ENCODE results near the gene DUSP16.
A peak's percentile ranks its signal among the peaks of the same experiment; 100 is the strongest.

DUSP16 gene

DNA sequence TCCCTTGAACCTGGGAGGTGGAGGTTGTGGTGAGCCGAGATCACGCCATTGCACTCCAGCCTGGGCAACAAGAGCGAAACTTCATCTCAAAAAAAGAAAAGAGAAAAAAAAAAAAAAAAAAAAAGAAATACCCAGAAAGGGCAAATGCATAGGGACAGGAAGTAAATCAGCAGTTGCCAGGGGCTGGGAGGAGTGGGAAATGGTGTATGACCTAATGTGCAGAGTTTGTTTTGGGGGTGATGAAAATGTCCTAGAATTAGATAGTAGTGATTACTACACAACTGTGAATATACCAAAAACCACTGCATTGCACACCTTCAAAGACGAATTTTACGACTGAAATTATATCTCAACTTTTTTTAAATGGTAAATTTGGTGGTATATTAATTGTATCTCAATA is 20.4 kb downstream of the DUSP16 start:
- Histone ChIP-seq H3K27ac (no peak overlapping the region), H3K4me1 (peaks cover 0 to 13% (median 4%) of the 10 kb centered on the region in 4 donors), H3K9me3 (no peaks in the 10 kb centered on the region), H3K36me3 (no peaks in the 10 kb centered on the region), H3K27me3 (no peaks in the 10 kb centered on the region), H3K4me3 (no peak overlapping the region)
- TF ChIP-seq, protein P1, sequence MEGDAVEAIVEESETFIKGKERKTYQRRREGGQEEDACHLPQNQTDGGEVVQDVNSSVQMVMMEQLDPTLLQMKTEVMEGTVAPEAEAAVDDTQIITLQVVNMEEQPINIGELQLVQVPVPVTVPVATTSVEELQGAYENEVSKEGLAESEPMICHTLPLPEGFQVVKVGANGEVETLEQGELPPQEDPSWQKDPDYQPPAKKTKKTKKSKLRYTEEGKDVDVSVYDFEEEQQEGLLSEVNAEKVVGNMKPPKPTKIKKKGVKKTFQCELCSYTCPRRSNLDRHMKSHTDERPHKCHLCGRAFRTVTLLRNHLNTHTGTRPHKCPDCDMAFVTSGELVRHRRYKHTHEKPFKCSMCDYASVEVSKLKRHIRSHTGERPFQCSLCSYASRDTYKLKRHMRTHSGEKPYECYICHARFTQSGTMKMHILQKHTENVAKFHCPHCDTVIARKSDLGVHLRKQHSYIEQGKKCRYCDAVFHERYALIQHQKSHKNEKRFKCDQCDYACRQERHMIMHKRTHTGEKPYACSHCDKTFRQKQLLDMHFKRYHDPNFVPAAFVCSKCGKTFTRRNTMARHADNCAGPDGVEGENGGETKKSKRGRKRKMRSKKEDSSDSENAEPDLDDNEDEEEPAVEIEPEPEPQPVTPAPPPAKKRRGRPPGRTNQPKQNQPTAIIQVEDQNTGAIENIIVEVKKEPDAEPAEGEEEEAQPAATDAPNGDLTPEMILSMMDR (IDR thresholded peaks at IDR 0.05), result no peak
- no peak for DNase-seq
- intact Hi-C loops (cut with DNase I; ENCODE audit: low total_unique reads), result no loop called here

DNA sequence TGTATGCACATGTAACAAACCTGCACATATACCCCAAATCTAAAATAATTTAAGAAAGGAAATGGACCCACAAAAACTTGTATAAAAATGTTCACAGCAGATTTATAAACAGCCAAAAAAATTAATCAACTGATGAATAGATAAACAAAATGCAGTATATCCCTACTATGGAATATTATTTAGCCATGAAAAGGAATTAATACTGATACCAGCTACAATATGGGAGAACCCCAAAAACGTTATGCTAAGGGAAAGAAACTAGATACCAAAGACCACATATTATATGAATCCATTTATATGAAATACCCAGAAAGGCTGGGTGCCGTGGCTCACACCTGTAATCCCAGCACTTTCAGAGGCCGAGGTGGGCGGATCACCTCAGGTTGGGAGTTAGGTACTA is 20.9 kb downstream of the DUSP16 start:
- Histone ChIP-seq H3K36me3 (no peaks in the 10 kb centered on the region), H3K9me3 (no peaks in the 10 kb centered on the region), H3K27me3 (no peaks in the 10 kb centered on the region), H3K27ac (no peak overlapping the region), H3K4me3 (no peak overlapping the region), H3K4me1 (peaks cover 0 to 13% (median 4%) of the 10 kb centered on the region in 4 donors)
- DNase-seq, result no peak
- TF ChIP-seq, protein P1 (IDR thresholded peaks at IDR 0.05), result no peak
- intact Hi-C loops (cut with DNase I; ENCODE audit: low total_unique reads), result no loop called here

DNA sequence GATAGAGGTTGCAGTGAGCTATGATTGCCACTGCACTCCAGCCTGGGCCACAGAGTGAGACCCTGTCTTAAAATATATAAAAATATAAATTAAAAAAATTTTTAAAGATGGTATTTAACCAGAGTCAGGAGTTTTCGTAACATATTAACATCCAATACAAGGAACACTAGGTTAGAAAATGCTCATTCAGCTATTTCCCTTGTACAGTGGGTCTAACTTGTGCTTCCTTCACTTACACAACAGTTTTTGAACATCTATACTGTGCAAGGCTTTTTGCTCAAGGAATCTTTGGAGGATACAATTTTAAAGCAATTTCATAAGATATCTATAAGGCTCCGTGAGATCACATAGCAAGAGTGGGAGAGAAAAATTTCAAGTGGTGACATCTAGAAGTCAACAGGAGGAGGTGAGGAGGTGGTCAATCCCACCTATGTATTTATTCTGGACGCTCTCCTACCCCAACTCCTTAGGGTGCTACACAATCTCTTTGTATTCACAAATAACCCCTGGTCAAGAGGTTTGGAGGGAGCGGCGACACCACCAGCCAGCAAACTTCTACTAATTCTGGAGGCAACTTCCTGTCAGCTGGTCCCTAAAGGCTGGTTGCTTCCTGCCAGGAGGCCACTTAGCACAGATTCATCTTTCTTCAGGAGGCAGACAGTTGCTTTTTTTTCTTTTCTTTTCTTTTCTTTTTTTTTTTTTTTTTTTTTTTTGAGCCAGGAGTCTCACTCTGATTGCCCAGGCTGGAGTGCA is 22.2 kb downstream of the DUSP16 start:
- H3K27ac ChIP-seq, result no peak overlapping the region
- intact Hi-C loops (cut with DNase I; ENCODE audit: low total_unique reads), result no loop called here
- DNase-seq, result no peak
- TF ChIP-seq, protein P1 (IDR thresholded peaks at IDR 0.05), result no peak
- H3K9me3 ChIP-seq, result no peaks in the 10 kb centered on the region
- H3K27me3 ChIP-seq, result no peaks in the 10 kb centered on the region
- peaks cover 0 to 13% (median 4%) of the 10 kb centered on the region in 4 donors for H3K4me1 ChIP-seq
- no peaks in the 10 kb centered on the region for H3K36me3 ChIP-seq
- H3K4me3 ChIP-seq, result no peak overlapping the region

DNA sequence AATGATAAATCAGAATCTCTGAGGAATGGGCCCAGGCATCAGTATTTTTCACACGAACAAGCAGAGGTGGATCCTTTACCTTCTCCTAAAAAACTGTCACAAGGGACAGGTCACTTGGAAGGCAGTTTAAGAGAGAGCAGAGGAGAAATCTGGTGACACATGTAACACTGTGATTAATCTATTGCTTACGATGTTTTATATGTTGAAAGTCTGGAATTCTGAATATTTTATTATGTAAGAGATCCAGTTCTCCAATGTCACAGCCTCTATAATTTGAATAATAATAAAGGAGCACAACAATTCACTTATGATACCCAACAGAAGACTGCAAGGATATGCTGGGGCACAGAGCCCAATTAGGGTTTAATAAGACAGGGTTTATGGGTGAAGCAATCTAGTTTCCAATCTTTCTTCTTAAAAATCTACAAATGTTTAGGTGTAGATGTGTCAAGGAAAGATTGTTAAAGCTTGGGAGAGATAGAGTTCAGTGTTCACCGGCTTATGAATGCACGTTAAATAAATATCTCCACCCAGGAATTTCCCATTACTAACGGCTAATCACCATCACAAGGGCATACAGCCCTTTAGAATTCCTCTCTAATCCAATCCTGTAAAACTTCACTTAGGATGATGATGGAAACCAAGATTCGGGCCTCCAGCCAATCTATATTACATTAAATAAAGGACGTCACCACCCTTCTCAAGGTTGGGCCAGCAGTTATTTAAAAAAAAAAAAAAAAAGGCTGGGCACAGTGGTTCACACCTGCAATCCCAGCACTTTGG is 23.4 kb downstream of the DUSP16 start:
- H3K4me1 ChIP-seq, result peaks cover 0 to 14% (median 8%) of the 10 kb centered on the region in 4 donors
- intact Hi-C loops (cut with DNase I; ENCODE audit: low total_unique reads), result no loop called here
- no peak for DNase-seq
- H3K27me3 ChIP-seq, result no peaks in the 10 kb centered on the region
- no peak overlapping the region for H3K4me3 ChIP-seq
- TF ChIP-seq, protein P1 (IDR thresholded peaks at IDR 0.05), result no peak
- H3K36me3 ChIP-seq, result no peaks in the 10 kb centered on the region
- H3K27ac ChIP-seq, result no peak overlapping the region
- H3K9me3 ChIP-seq, result no peaks in the 10 kb centered on the region

DNA sequence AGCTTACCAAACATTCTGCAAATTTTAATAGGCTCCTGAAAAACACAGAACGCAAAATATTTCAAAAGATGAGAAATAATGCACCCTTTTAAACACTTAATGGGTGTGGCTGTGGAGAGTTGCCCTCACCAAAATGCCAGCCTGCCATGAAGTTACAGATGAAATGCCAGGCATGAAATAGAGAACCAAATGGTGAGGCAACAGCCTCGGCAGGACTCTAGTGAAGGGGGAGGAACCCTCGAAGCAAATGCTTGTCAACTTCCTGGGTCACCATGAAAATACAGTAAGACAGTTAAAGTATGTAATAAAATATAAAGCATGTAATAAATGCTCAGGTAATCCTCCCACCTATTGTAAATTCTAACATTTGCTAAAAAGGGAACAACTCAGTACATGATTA is 24.1 kb downstream of the DUSP16 start:
- intact Hi-C loops (cut with DNase I; ENCODE audit: low total_unique reads), result no loop called here
- TF ChIP-seq, protein P1 (IDR thresholded peaks at IDR 0.05), result no peak
- no peaks in the 10 kb centered on the region for H3K36me3 ChIP-seq
- peak overlapping the region in 1 of 2 donors; percentile 29 for H3K27ac ChIP-seq
- no peak for DNase-seq
- H3K27me3 ChIP-seq, result no peaks in the 10 kb centered on the region
- H3K4me1 ChIP-seq, result peaks cover 0 to 21% (median 15%) of the 10 kb centered on the region in 4 donors
- H3K4me3 ChIP-seq, result no peak overlapping the region
- no peaks in the 10 kb centered on the region for H3K9me3 ChIP-seq
